Measurements from ENCODE around the gene FBXW7. TPM values are rescaled to one million over a fixed set of nuclear protein-coding genes. Genes with fewer than 3 reads are reported as not detected.

Gene FBXW7
- total and polyA plus RNA-seq, 2 donors from 2014 or later, result 5.5 to 64.0 TPM

- Histone ChIP-seq H3K36me3 (ENCODE audit: control insufficient read depth in 2 of 3, insufficient read depth in 3 of 3, low read length in 3 of 3) (no peaks in the 10 kb centered on the region), H3K9me3 (ENCODE audit: control insufficient read depth in 2 of 3, insufficient read depth in 1 of 3, low read length in 3 of 3) (no peaks in the 10 kb centered on the region), H3K27me3 (ENCODE audit: control insufficient read depth, insufficient read depth, low read length) (no peaks in the 10 kb centered on the region), H3K9ac (ENCODE audit: low read length in 3 of 3) (no peak overlapping the region), H3K4me3 (ENCODE audit: low read length in 3 of 3) (no peak overlapping the region), H3K4me1 (ENCODE audit: control insufficient read depth in 2 of 3, insufficient read depth in 2 of 3, low read depth in 1 of 3, low read length in 3 of 3) (no peaks in the 10 kb centered on the region), H3K27ac (ENCODE audit: low read depth in 2 of 2, low read length in 2 of 2) (no peak overlapping the region)
- TF ChIP-seq CTCF (IDR thresholded peaks at IDR 0.05; ENCODE audit: borderline replicate concordance, extremely low read depth, insufficient read depth), result no peak
- intact Hi-C loops (cut with DNase I), result no loop called here
- DNase-seq, result no peak
- FAIRE-seq, result no peak
Measured at GRCh38 chr4:152427981-152428380, 107.9 kb downstream of the FBXW7 start.

GRCh38 chr4:152424977-152425376 lies 110.9 kb downstream of the FBXW7 start:
- TF ChIP-seq CTCF (IDR thresholded peaks at IDR 0.05; ENCODE audit: borderline replicate concordance, extremely low read depth, insufficient read depth), result no peak
- Histone ChIP-seq H3K9ac (ENCODE audit: low read length in 3 of 3) (no peak overlapping the region), H3K27me3 (ENCODE audit: control insufficient read depth, insufficient read depth, low read length) (no peaks in the 10 kb centered on the region), H3K4me3 (ENCODE audit: low read length in 3 of 3) (no peak overlapping the region), H3K4me1 (ENCODE audit: control insufficient read depth in 2 of 3, insufficient read depth in 2 of 3, low read depth in 1 of 3, low read length in 3 of 3) (no peaks in the 10 kb centered on the region), H3K9me3 (ENCODE audit: control insufficient read depth in 2 of 3, insufficient read depth in 1 of 3, low read length in 3 of 3) (no peaks in the 10 kb centered on the region), H3K27ac (ENCODE audit: low read depth in 2 of 2, low read length in 2 of 2) (no peak overlapping the region), H3K36me3 (ENCODE audit: control insufficient read depth in 2 of 3, insufficient read depth in 3 of 3, low read length in 3 of 3) (no peaks in the 10 kb centered on the region)
- intact Hi-C loops (cut with DNase I), result no loop called here
- FAIRE-seq (no peak), DNase-seq (no peak)

- no peak for FAIRE-seq
- no peaks in the 10 kb centered on the region for H3K27me3 ChIP-seq (ENCODE audit: control insufficient read depth, insufficient read depth, low read length)
Measured at GRCh38 chr4:152424396-152424795, 111.5 kb downstream of the FBXW7 start.

More at GRCh38 chr4:152424396-152424795, 111.5 kb downstream of the FBXW7 start:
- no peak for TF ChIP-seq CTCF (IDR thresholded peaks at IDR 0.05; ENCODE audit: borderline replicate concordance, extremely low read depth, insufficient read depth)
- no peak overlapping the region for H3K4me3 ChIP-seq (ENCODE audit: low read length in 3 of 3)
- H3K27ac ChIP-seq (ENCODE audit: low read depth in 2 of 2, low read length in 2 of 2), result no peak overlapping the region
- DNase-seq, result no peak
- intact Hi-C loops (cut with DNase I), result no loop called here
- no peaks in the 10 kb centered on the region for H3K9me3 ChIP-seq (ENCODE audit: control insufficient read depth in 2 of 3, insufficient read depth in 1 of 3, low read length in 3 of 3)
- no peak overlapping the region for H3K9ac ChIP-seq (ENCODE audit: low read length in 3 of 3)
- no peaks in the 10 kb centered on the region for H3K36me3 ChIP-seq (ENCODE audit: control insufficient read depth in 2 of 3, insufficient read depth in 3 of 3, low read length in 3 of 3)
- no peaks in the 10 kb centered on the region for H3K4me1 ChIP-seq (ENCODE audit: control insufficient read depth in 2 of 3, insufficient read depth in 2 of 3, low read depth in 1 of 3, low read length in 3 of 3)
